GM12865 (cell line): ENCODE data around the gene RDH13.
A peak's percentile ranks its signal among the peaks of the same experiment; 100 is the strongest.

Source experiments
- DNase-seq: peaks from one replicate; pipeline ENCODE4 v3.0.0; 2010; ENCODE audit warnings: low read depth
- H3K4me3 ChIP-seq: 2 replicates; pipeline ENCODE4 v1.5.1; 2011; ENCODE audit warnings: mild to moderate bottlenecking, low read depth, low read length, control low read depth
- CTCF ChIP-seq: IDR thresholded peaks from 2 replicates; pipeline ENCODE4 v1.5.1; 2011; ENCODE audit warnings: low read length, control low read depth, low read depth, inconsistent platforms; ENCODE audit not compliant: insufficient read depth; ENCODE audit errors: missing control alignments

Gene RDH13

GRCh38 chr19:55084416-55084815, 21.5 kb upstream of the RDH13 start:
- TF ChIP-seq CTCF = no peak
- DNase-seq = no peak
- no peak overlapping the region for H3K4me3 ChIP-seq

- TF ChIP-seq CTCF = no peak
- no peak for DNase-seq
- no peak overlapping the region for H3K4me3 ChIP-seq
Measured at GRCh38 chr19:55083004-55083850, 20.3 kb upstream of the RDH13 start.

GRCh38 chr19:55082020-55082851, 19.3 kb upstream of the RDH13 start:
- no peak overlapping the region for H3K4me3 ChIP-seq
- no peak for TF ChIP-seq CTCF
- peak; percentile 52 for DNase-seq

- H3K4me3 ChIP-seq = no peak overlapping the region; the same call in 1 of the 2 replicates
- DNase-seq = no peak
- TF ChIP-seq CTCF = no peak
Measured at GRCh38 chr19:55081770-55082019, 18.7 kb upstream of the RDH13 start.

- peak; percentile 96 for DNase-seq
- H3K4me3 ChIP-seq = peak overlapping the region; percentile 67
Measured at GRCh38 chr19:55080968-55081769, 18.2 kb upstream of the RDH13 start.

More at GRCh38 chr19:55080968-55081769, 18.2 kb upstream of the RDH13 start:
- peak; percentile 6 for TF ChIP-seq CTCF
